Activated T-cell treated with anti-CD3 and anti-CD28 coated beads, Interleukin-2, amount 50 U/mL, for 48 hours (primary cell): Measurements from ENCODE around the gene ADGRV1.
"Not testable (repeated sequence)": the region's sequence is repeated elsewhere in the genome, so short reads cannot be mapped to it uniquely, and the experiment has no call there.

Experiments used
- DNase-seq, 2 experiments: peaks; one replicate each; pipeline ENCODE4 v3.0.0-alpha.2; 2020

ADGRV1 gene

GRCh38 chr5:91007251-91007650 lies 448.7 kb downstream of the ADGRV1 start:
- DNase-seq: no peak

- no peak for DNase-seq
Observed at GRCh38 chr5:91007780-91008402, 449.3 kb downstream of the ADGRV1 start.

GRCh38 chr5:91010090-91010489 lies 451.5 kb downstream of the ADGRV1 start:
- DNase-seq: no peak

- DNase-seq: no peak
Observed at GRCh38 chr5:91011029-91011428, 452.4 kb downstream of the ADGRV1 start.

- DNase-seq: not testable (repeated sequence)
Observed at GRCh38 chr5:91012867-91013266, 454.3 kb downstream of the ADGRV1 start.

- no peak for DNase-seq
Observed at GRCh38 chr5:91016322-91016721, 457.7 kb downstream of the ADGRV1 start.

GRCh38 chr5:91016954-91017700 lies 458.5 kb downstream of the ADGRV1 start:
- DNase-seq: no peak

- DNase-seq: no peak
Observed at GRCh38 chr5:91018200-91018599, 459.6 kb downstream of the ADGRV1 start.

GRCh38 chr5:91018712-91019371 lies 460.2 kb downstream of the ADGRV1 start:
- DNase-seq: no peak

- no peak for DNase-seq
Observed at GRCh38 chr5:91020065-91020800, 461.6 kb downstream of the ADGRV1 start.

GRCh38 chr5:91022518-91022917 lies 463.9 kb downstream of the ADGRV1 start:
- no peak for DNase-seq

GRCh38 chr5:91024206-91024605 lies 465.6 kb downstream of the ADGRV1 start:
- no peak for DNase-seq

- no peak for DNase-seq
Observed at GRCh38 chr5:91024727-91025126, 466.1 kb downstream of the ADGRV1 start.

GRCh38 chr5:91025449-91025848 lies 466.9 kb downstream of the ADGRV1 start:
- no peak for DNase-seq

GRCh38 chr5:91025956-91026355 lies 467.4 kb downstream of the ADGRV1 start:
- no peak for DNase-seq

- DNase-seq: no peak
Observed at GRCh38 chr5:91026466-91026865, 467.9 kb downstream of the ADGRV1 start.

- DNase-seq: no peak
Observed at GRCh38 chr5:91027405-91028139, 469.0 kb downstream of the ADGRV1 start.

- DNase-seq: no peak
Observed at GRCh38 chr5:91028499-91028956, 469.9 kb downstream of the ADGRV1 start.

- no peak for DNase-seq
Observed at GRCh38 chr5:91030521-91031401, 472.2 kb downstream of the ADGRV1 start.

- no peak for DNase-seq
Observed at GRCh38 chr5:91031402-91031752, 472.8 kb downstream of the ADGRV1 start.

GRCh38 chr5:91032125-91032524 lies 473.5 kb downstream of the ADGRV1 start:
- DNase-seq: no peak

GRCh38 chr5:91033370-91033769 lies 474.8 kb downstream of the ADGRV1 start:
- DNase-seq: no peak
